Mucosa of descending colon (tissue), 3 donors: ENCODE measurements around the gene OR5H15. TPM values are rescaled to one million over a fixed set of nuclear protein-coding genes. Genes with fewer than 3 reads are reported as not detected.
"Not testable (repeated sequence)": the region's sequence is repeated elsewhere in the genome, so short reads cannot be mapped to it uniquely, and the experiment has no call there.

Source experiments
- ATAC-seq: fragments of 200-7000 bp; cut with Tn5 transposase; one replicate; pipeline ENCODE4 v1.9.1; 2020; ENCODE audit warnings: mild to moderate bottlenecking, moderate library complexity
- DNase-seq, 3 donors: peaks; one replicate each; pipeline ENCODE4 v3.0.0-alpha.2; 2020
- H3K36me3 ChIP-seq: fragments of 200-600 bp; one replicate; pipeline ENCODE4 v1.8.0; 2021; ENCODE audit warnings: low read depth, mild to moderate bottlenecking
- H3K4me1 ChIP-seq: fragments of 200-600 bp; one replicate; pipeline ENCODE4 v1.8.0; 2021; ENCODE audit warnings: low read depth, mild to moderate bottlenecking
- H3K4me3 ChIP-seq: fragments of 200-600 bp; one replicate; pipeline ENCODE4 v1.8.0; 2021; ENCODE audit warnings: mild to moderate bottlenecking
- H3K9me3 ChIP-seq: fragments of 200-600 bp; one replicate; pipeline ENCODE4 v1.8.0; 2021; ENCODE audit warnings: mild to moderate bottlenecking
- intact Hi-C, 2 donors: fragments of 100-400 bp; cut with DNase I in 1 of 2; cut with micrococcal nuclease in 1 of 2; formaldehyde crosslinking; loops; one replicate each; pipeline versions ENCODE4 v1.11.0 to v1.11.1; 2022; cut with DNase I, micrococcal nuclease
- long read RNA-seq, 2 donors: library from polyadenylated mRNA; unstranded; transcript quantifications; one replicate each; pipeline ENCODE4 v2.0.0, GENCODE V29; 2019 to 2021
- total RNA-seq, 3 donors: library from RNA; stranded (reverse); fragmentation: NEBNext Ultra II Directional in 2 of 3; extraction: Animal tissue kit (Norgen Biotek cat#: 25700) in 2 of 3; gene quantifications; one replicate each; pipeline versions ENCODE4 v1.2.1 to v1.2.4, GENCODE V29; 2021 to 2023
- TF ChIP-seq, protein P1 (sequence below): fragments of 200-600 bp; IDR thresholded peaks from one replicate; pipeline ENCODE4 v1.8.0; 2022; ENCODE audit warnings: antibody characterized with exemption, mild to moderate bottlenecking
- donor health status: DM: no; HTN: no; CAD: no; lungs with moderate emphysema.
- donor health status: DM: no; HTN: no; CAD: no.
- donor health status: DM: no; HTN: yes; CAD: no.

The OR5H15 gene
- not detected for total RNA-seq
- long read RNA-seq, donor 1 = 0 reads
- long read RNA-seq, donor 2 = 0 reads

DNA sequence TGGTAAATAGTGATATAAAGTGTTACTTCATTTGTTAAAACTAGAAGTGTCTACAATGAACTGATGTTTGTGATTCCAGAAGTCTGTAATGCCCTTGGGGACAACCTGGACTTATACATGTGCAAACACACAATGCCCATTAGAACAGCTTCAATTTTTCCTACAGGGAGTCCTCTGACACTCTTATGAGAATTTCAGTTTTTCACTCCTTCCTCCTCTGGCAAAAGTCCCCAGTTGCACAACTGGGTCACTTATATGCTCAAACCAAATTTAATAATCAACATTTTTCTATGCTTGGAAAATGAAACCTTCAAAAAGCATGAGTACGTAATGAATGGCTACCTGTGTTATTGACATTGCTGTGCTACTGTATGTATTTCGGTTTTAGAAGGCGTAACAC, at the start of gene OR5H15:
TSS of gene OR5H15 (plus strand) at position 301 of the 400 bp plus-strand sequence. CDS start 2,004 bp downstream, outside the sequence.
- intact Hi-C loops = no loop called here
- no peak for ATAC-seq
- TF ChIP-seq, protein P1, sequence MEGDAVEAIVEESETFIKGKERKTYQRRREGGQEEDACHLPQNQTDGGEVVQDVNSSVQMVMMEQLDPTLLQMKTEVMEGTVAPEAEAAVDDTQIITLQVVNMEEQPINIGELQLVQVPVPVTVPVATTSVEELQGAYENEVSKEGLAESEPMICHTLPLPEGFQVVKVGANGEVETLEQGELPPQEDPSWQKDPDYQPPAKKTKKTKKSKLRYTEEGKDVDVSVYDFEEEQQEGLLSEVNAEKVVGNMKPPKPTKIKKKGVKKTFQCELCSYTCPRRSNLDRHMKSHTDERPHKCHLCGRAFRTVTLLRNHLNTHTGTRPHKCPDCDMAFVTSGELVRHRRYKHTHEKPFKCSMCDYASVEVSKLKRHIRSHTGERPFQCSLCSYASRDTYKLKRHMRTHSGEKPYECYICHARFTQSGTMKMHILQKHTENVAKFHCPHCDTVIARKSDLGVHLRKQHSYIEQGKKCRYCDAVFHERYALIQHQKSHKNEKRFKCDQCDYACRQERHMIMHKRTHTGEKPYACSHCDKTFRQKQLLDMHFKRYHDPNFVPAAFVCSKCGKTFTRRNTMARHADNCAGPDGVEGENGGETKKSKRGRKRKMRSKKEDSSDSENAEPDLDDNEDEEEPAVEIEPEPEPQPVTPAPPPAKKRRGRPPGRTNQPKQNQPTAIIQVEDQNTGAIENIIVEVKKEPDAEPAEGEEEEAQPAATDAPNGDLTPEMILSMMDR = no peak
- no peaks in the 10 kb centered on the region for H3K4me1 ChIP-seq
- no peaks in the 10 kb centered on the region for H3K36me3 ChIP-seq
- no peak within 1 kb of the TSS for H3K4me3 ChIP-seq
- no peaks in the 10 kb centered on the region for H3K9me3 ChIP-seq
- DNase-seq = no peak

- Histone ChIP-seq H3K4me1 (no peaks in the 10 kb centered on the region), H3K9me3 (no peaks in the 10 kb centered on the region), H3K36me3 (no peaks in the 10 kb centered on the region), H3K4me3 (no peak within 1 kb of the TSS)
- TF ChIP-seq, protein P1 = no peak
- DNase-seq (no peak), ATAC-seq (no peak)
- intact Hi-C loops = no loop called here
Observed at GRCh38 chr3:98130421-98130820, 36.1 kb upstream of the OR5H15 start, which contains the start of gene OR5H1. Gene OR5H1, plus strand, starts transcription at chr3:98130721. Its CDS starts 1,977 bp downstream, at chr3:98132698.

GRCh38 chr3:98136631-98137030, 29.9 kb upstream of the OR5H15 start:
- ATAC-seq = no peak
- no peaks in the 10 kb centered on the region for H3K36me3 ChIP-seq
- intact Hi-C loops = no loop called here
- H3K4me3 ChIP-seq = no peak overlapping the region
- DNase-seq = no peak
- H3K4me1 ChIP-seq = no peaks in the 10 kb centered on the region
- TF ChIP-seq, protein P1 = no peak
- no peaks in the 10 kb centered on the region for H3K9me3 ChIP-seq

DNA sequence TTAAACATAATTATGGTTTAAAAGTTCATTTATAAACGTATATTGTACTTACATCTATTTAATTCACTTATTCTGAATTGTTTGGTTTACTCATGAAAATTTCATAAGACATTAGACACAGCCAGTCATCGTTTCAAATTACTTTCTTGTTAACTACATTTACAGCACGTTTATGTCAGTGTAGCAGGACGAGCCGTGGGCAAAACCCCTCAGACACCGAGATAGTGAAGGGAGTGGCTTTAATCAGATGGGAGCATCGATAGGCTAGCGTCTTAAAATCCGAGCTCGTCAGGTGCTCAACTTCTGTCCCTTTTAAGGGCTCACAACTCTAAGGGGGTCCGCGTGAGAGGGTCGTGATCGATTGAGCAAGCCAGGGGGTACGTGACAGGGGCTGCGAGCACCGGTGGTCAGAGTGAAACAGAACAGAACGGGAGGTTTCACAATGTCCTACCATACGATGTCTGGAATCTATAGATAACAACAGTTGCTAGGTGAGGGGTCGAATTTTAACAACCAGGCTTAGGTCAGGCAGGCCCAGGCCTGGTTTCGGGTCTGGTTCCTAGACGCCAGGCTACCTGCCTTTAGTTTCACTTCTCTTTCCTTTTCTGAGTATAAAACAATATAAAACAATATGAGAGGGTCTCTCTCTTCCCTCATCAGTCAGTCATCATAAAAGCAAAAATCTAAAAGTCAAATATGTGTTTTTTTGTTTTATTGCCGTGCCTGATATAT, 28.5 kb upstream of the OR5H15 start:
- H3K9me3 ChIP-seq, H3K4me1 ChIP-seq, DNase-seq, H3K4me3 ChIP-seq, H3K36me3 ChIP-seq, intact Hi-C loops, ATAC-seq: not testable (repeated sequence)

GRCh38 chr3:98140531-98140930, 26.0 kb upstream of the OR5H15 start:
- no peak overlapping the region for H3K4me3 ChIP-seq
- ATAC-seq = no peak
- DNase-seq = no peak
- H3K4me1 ChIP-seq = no peaks in the 10 kb centered on the region
- intact Hi-C loops = no loop called here
- TF ChIP-seq, protein P1 = no peak
- no peaks in the 10 kb centered on the region for H3K36me3 ChIP-seq
- H3K9me3 ChIP-seq = no peaks in the 10 kb centered on the region

DNA sequence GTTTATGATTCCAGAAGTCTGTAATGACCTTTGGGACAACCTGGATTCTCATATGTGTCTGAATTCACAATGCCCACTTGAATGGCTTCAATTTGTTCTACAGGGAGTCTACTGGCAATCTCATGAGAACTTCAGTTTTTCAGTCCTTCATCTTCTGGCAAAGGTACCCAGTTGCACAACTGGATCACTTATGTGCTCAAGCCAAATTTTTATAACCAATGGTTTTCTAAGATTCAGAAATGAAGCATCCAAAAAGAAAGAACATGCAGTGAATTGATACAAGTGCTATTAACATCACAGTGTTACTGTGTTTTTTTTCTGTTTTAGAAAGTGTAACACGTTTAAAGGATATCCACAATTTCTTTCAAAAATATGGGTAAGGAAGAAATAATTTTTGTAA, 19.3 kb upstream of the OR5H15 start, which contains the start of gene OR5H14:
TSS of gene OR5H14 (plus strand) at position 301 of the 400 bp plus-strand sequence. CDS start 1,907 bp downstream, outside the sequence.
- Histone ChIP-seq H3K4me1 (no peaks in the 10 kb centered on the region), H3K36me3 (no peaks in the 10 kb centered on the region), H3K4me3 (no peak within 1 kb of the TSS), H3K9me3 (no peaks in the 10 kb centered on the region)
- DNase-seq (no peak), ATAC-seq (no peak)
- TF ChIP-seq, protein P1 = no peak
- intact Hi-C loops = no loop called here
